22Rv1 (cell line): ENCODE data around the gene CHD9.

Source experiments
- H3K27ac ChIP-seq: fragments of 450-650 bp; 2 replicates; pipeline ENCODE4 v1.5.1; 2017
- ZFX ChIP-seq: fragments of 450-650 bp; IDR thresholded peaks from 2 replicates; pipeline ENCODE4 v1.6.1; 2017; ENCODE audit warnings: antibody characterized with exemption, borderline replicate concordance
- TF ChIP-seq, protein P1 (sequence below): fragments of 450-650 bp; IDR thresholded peaks from 2 replicates; pipeline ENCODE4 v1.5.1; 2017; ENCODE audit warnings: mild to moderate bottlenecking

CHD9 gene

GRCh38 chr16:53369921-53370320 lies 315.1 kb downstream of the CHD9 start:
- TF ChIP-seq ZFX = no peak
- TF ChIP-seq, protein P1, sequence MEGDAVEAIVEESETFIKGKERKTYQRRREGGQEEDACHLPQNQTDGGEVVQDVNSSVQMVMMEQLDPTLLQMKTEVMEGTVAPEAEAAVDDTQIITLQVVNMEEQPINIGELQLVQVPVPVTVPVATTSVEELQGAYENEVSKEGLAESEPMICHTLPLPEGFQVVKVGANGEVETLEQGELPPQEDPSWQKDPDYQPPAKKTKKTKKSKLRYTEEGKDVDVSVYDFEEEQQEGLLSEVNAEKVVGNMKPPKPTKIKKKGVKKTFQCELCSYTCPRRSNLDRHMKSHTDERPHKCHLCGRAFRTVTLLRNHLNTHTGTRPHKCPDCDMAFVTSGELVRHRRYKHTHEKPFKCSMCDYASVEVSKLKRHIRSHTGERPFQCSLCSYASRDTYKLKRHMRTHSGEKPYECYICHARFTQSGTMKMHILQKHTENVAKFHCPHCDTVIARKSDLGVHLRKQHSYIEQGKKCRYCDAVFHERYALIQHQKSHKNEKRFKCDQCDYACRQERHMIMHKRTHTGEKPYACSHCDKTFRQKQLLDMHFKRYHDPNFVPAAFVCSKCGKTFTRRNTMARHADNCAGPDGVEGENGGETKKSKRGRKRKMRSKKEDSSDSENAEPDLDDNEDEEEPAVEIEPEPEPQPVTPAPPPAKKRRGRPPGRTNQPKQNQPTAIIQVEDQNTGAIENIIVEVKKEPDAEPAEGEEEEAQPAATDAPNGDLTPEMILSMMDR = no peak
- no peak overlapping the region for H3K27ac ChIP-seq

GRCh38 chr16:53370827-53371226 lies 316.0 kb downstream of the CHD9 start:
- TF ChIP-seq ZFX = no peak
- TF ChIP-seq, protein P1 = no peak

DNA sequence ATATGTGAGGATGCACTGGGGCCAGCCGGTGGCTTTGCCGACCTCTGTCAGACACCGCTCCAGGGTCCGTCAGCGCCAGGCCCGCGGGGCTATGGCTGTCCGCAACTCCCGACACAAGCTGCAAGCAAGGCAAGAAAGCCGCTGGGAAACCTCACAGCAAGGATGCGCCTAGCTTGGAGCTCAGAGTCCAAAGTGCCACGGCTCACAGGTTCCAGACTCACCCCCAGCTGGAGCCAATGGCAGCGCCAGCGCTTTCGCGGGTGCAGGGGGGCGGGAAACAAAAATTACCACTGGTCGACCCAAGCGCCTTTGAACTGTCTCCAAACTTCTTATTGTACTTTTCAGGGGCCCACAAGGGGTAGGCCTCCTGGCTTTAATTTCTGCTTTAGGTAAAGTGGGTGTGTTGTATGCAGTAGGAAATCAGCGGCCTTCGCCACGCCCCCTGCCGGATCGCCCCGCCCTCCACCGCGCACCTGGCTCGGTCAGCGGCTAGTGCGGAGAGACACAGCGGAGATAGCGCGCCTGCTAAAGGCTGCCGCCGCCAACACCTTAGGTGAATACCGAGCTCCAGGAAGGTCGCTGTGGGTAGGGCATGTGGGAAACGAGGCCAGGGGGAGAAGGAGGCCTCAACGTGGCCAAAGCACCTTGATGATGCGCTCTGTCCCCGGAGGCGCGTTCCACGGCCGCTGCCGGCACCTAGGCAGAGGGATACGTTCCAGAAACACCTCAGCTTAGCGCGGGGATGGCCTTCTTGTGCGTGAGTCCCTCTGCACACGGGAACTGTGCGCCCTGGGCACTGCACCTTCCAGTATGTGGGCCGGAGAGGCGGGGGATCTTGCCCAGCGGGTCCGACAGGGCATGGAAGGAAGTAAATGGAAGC lies 318.4 kb downstream of the CHD9 start:
- no peak for TF ChIP-seq ZFX
- TF ChIP-seq, protein P1 = peak; percentile 34
- H3K27ac ChIP-seq = peak overlapping the region; percentile 85

More at GRCh38 chr16:53370827-53371226, 316.0 kb downstream of the CHD9 start:
- no peak overlapping the region for H3K27ac ChIP-seq

- no peak overlapping the region for H3K27ac ChIP-seq
- TF ChIP-seq, protein P1 = no peak
- no peak for TF ChIP-seq ZFX
Measured at GRCh38 chr16:53374800-53375199, 320.0 kb downstream of the CHD9 start.

DNA sequence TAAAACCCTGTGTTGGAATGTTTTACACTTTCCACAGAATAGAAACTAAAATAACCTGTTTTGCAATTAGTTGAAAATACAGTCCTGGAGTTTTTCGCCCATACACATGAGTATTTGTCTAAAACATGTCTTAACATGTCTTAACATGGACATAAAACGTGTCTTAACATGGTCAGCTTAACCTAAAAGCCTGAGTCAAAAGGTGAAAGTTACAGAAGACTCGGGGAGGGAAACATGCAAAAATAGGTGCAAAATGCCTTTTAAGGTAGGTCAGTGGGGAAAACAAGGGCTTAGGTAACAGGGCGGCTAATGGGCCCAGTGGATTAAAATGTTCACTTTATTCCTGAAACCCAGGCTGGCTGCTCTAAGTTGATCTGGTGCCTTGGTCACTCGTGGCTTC lies 323.3 kb downstream of the CHD9 start:
- TF ChIP-seq ZFX = no peak
- TF ChIP-seq, protein P1 = no peak
- H3K27ac ChIP-seq = no peak overlapping the region
